Hair follicular keratinocyte (primary cell): ENCODE measurements around the gene PNCK. TPM values are rescaled to one million over a fixed set of nuclear protein-coding genes. Genes with fewer than 3 reads are reported as not detected.

Source experiments
- total RNA-seq: library from RNA; depleted of rRNA; stranded (reverse); fragments of >200 nt; gene quantifications from 2 replicates; pipeline ENCODE4 v1.2.3, GENCODE V29; 2015

The PNCK gene
- total RNA-seq, result not detected in 2 replicates

GRCh38 chrX:153673428-153674218 is at the start of gene PNCK:
Gene PNCK (minus strand): TSS chrX:153673813. CDS start chrX:153673076, 737 bp downstream.

GRCh38 chrX:153687121-153688039 is 13.8 kb upstream of the PNCK start, which contains the start of gene SLC6A8:
Gene SLC6A8 (plus strand): TSS chrX:153687926. CDS start chrX:153688575, 649 bp downstream.

GRCh38 chrX:153646620-153647373 is 26.8 kb downstream of the PNCK start, which contains the start of gene DUSP9:
Gene DUSP9 (plus strand): TSS chrX:153647203. CDS start chrX:153647954, 751 bp downstream.

Other genes starting within 250 kb of the PNCK start
- gene TREX2, start 227.8 kb downstream of the PNCK start, total RNA-seq, result 2.0 and 4.1 TPM in 2 replicates
- 22.7 and 52.9 TPM in 2 replicates for gene HAUS7, start 203.2 kb downstream of the PNCK start, total RNA-seq
- gene BGN, start 178.8 kb downstream of the PNCK start, total RNA-seq, result 0.30 and 1.0 TPM in 2 replicates
- gene ATP2B3, start 156.2 kb downstream of the PNCK start, total RNA-seq, result not detected in 2 replicates
- 46.9 and 64.9 TPM in 2 replicates for gene CCNQ, start 74.7 kb downstream of the PNCK start, total RNA-seq
- 2.5 and 2.9 TPM in 2 replicates for gene DUSP9, start 26.6 kb downstream of the PNCK start, total RNA-seq
- gene SLC6A8, start 14.1 kb upstream of the PNCK start, total RNA-seq, result 20.2 and 20.9 TPM in 2 replicates
- 181 and 206 TPM in 2 replicates for gene BCAP31, start 50.6 kb upstream of the PNCK start, total RNA-seq
- 1.2 and 3.0 TPM in 2 replicates for gene ABCD1, start 51.0 kb upstream of the PNCK start, total RNA-seq
- 5.2 and 5.4 TPM in 2 replicates for gene PLXNB3, start 90.4 kb upstream of the PNCK start, total RNA-seq
- gene SRPK3, start 107.2 kb upstream of the PNCK start, total RNA-seq, result 0.11 TPM in 1 of 2 replicates, not detected in the other
- 71.1 and 76.5 TPM in 2 replicates for gene IDH3G, start 120.6 kb upstream of the PNCK start, total RNA-seq
- 192 and 305 TPM in 2 replicates for gene SSR4, start 120.9 kb upstream of the PNCK start, total RNA-seq
- gene PDZD4, start 156.7 kb upstream of the PNCK start, total RNA-seq, result 0.04 TPM in 1 of 2 replicates, not detected in the other
- 3.0 and 9.4 TPM in 2 replicates for gene L1CAM, start 212.4 kb upstream of the PNCK start, total RNA-seq
- gene AVPR2, start 230.9 kb upstream of the PNCK start, total RNA-seq, result not detected in 2 replicates